ENCODE measurements around the gene B3GNT8. TPM values are rescaled to one million over a fixed set of nuclear protein-coding genes. Genes with fewer than 3 reads are reported as not detected.

B3GNT8 gene
- total RNA-seq, 1 experiment from 2014 or later: 0.96 TPM

DNA sequence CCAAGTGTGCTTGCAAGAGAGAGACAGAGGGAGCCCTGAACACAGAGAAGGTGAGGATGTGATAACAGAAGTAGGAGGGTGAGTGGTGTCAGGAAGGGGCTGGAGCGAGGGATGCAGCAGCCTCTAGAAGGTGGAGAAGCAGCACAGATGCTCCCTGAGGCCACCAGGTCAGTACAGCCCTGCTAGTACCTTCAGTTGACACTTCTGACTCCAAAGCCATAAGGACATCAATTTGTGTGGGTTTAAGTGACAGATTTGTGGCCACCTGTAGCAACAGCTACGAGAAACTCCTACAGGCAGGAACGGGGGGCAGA, 22.6 kb upstream of the B3GNT8 start:
- Histone ChIP-seq H3K9ac (ENCODE audit: extremely low read depth, insufficient read length, low read length) (no peak overlapping the region), H2BK15ac (ENCODE audit: low read depth, low read length) (no peak overlapping the region), H4K5ac (ENCODE audit: insufficient read length, low read depth, low read length) (no peak overlapping the region), H3T11ph (ENCODE audit: low read length) (no peak overlapping the region), H2BK5ac (ENCODE audit: insufficient read length, low read length) (no peak overlapping the region), H4K20me1 (ENCODE audit: control insufficient read depth, insufficient read depth, insufficient read length) (no peaks in the 10 kb centered on the region), H2BK20ac (ENCODE audit: low read depth, low read length, poor library complexity, severe bottlenecking) (no peak overlapping the region), H3K23ac (ENCODE audit: insufficient read length, low read depth, low read length) (no peak overlapping the region), H3K4me1 (ENCODE audit: insufficient read depth, low read length) (no peaks in the 10 kb centered on the region), H3K27ac (ENCODE audit: insufficient read length, low read depth, low read length) (no peak overlapping the region), H3K79me2 (ENCODE audit: insufficient read depth, low read length) (no peaks in the 10 kb centered on the region), H3K4ac (ENCODE audit: low read depth, low read length) (no peak overlapping the region), H3K56ac (ENCODE audit: insufficient read length, low read depth, low read length) (no peak overlapping the region), H2BK12ac (ENCODE audit: insufficient read length, low read depth, low read length) (no peak overlapping the region), H3K14ac (ENCODE audit: insufficient read depth, low read length) (no peak overlapping the region), H3K18ac (ENCODE audit: insufficient read length, low read depth, low read length) (no peak overlapping the region), H2AFZ (ENCODE audit: low read length) (no peak overlapping the region), H2AK5ac (ENCODE audit: insufficient read length, low read length) (no peak overlapping the region), H4K91ac (ENCODE audit: insufficient read length, low read depth, low read length) (no peak overlapping the region), H3K79me1 (ENCODE audit: insufficient read depth, low read depth, low read length, poor library complexity, severe bottlenecking) (no peaks in the 10 kb centered on the region), H2BK120ac (ENCODE audit: low read depth, low read length, poor library complexity, severe bottlenecking) (no peak overlapping the region), H3K9me3 (ENCODE audit: control insufficient read depth, low read depth, low read length) (no peaks in the 10 kb centered on the region), H3K4me2 (ENCODE audit: insufficient read depth, insufficient read length, low read length) (no peak overlapping the region), H3K27me3 (ENCODE audit: insufficient read depth, low read length) (no peaks in the 10 kb centered on the region), H3K23me2 (ENCODE audit: insufficient read length, low read depth, low read length, poor library complexity, severe bottlenecking) (no peaks in the 10 kb centered on the region), H4K8ac (replicated peaks; ENCODE audit: insufficient read length, low read depth, low read length) (no peak overlapping the region)
- peaks cover 29 to 44% of the 10 kb centered on the region in 2 experiments for H3K9me3 Mint-ChIP-seq
- H3K4me3 Mint-ChIP-seq: no peak overlapping the region
- H3K36me3 Mint-ChIP-seq (ENCODE audit: insufficient read depth in 1 of 3, low read depth in 3 of 3): 0 out of 7 replicates have a peak, but pooled peaks cover 0 to 6% (median 0%) of the 10 kb centered on the region in 3 experiments
- H3K27me3 Mint-ChIP-seq (ENCODE audit: low read depth): peaks cover 16% of the 10 kb centered on the region
- WGBS (ENCODE audit: extremely low coverage, insufficient read length, low lambda C conversion rate): no CpG with 5 or more reads among the region's 3 CpGs
- no peak for TF ChIP-seq CTCF (conservative IDR thresholded peaks at IDR 0.05)
- no peak for DNase-seq
- no peak overlapping the region for H3K27ac Mint-ChIP-seq
- H3K4me1 Mint-ChIP-seq: no peaks in the 10 kb centered on the region
